ENCODE data around the gene SEMA4G. TPM values are rescaled to one million over a fixed set of nuclear protein-coding genes. Genes with fewer than 3 reads are reported as not detected.

The SEMA4G gene
- total RNA-seq, 1 experiment from 2014 or later = 8.5 TPM

- Histone ChIP-seq H3K79me2 (ENCODE audit: insufficient read depth, low read length) (peaks cover 17% of the 10 kb centered on the region; the same call in 1 of the 2 replicates), H4K5ac (ENCODE audit: insufficient read length, low read depth, low read length) (no peak overlapping the region), H3K14ac (ENCODE audit: insufficient read depth, low read length) (no peak overlapping the region), H3K27me3 (ENCODE audit: insufficient read depth, low read length) (no peaks in the 10 kb centered on the region), H3K27ac (ENCODE audit: insufficient read length, low read depth, low read length) (no peak overlapping the region), H4K8ac (replicated peaks; ENCODE audit: insufficient read length, low read depth, low read length) (no peak overlapping the region), H3K4me1 (ENCODE audit: insufficient read depth, low read length) (no peaks in the 10 kb centered on the region; the same call in 1 of the 2 replicates), H2AK5ac (ENCODE audit: insufficient read length, low read length) (no peak overlapping the region), H2AFZ (ENCODE audit: low read length) (no peak overlapping the region), H2BK15ac (ENCODE audit: low read depth, low read length) (no peak overlapping the region), H3K4ac (ENCODE audit: low read depth, low read length) (no peak overlapping the region), H3K23ac (ENCODE audit: insufficient read length, low read depth, low read length) (no peak overlapping the region), H2BK5ac (ENCODE audit: insufficient read length, low read length) (no peak overlapping the region), H3K9me3 (ENCODE audit: control insufficient read depth, low read depth, low read length) (no peaks in the 10 kb centered on the region), H3T11ph (ENCODE audit: low read length) (no peak overlapping the region), H2BK20ac (ENCODE audit: low read depth, low read length, poor library complexity, severe bottlenecking) (no peak overlapping the region), H3K23me2 (ENCODE audit: insufficient read length, low read depth, low read length, poor library complexity, severe bottlenecking) (peaks cover 8% of the 10 kb centered on the region), H3K9ac (ENCODE audit: extremely low read depth, insufficient read length, low read length) (no peak overlapping the region), H2BK12ac (ENCODE audit: insufficient read length, low read depth, low read length) (no peak overlapping the region), H4K20me1 (ENCODE audit: control insufficient read depth, insufficient read depth, insufficient read length) (no peaks in the 10 kb centered on the region), H3K4me2 (ENCODE audit: insufficient read depth, insufficient read length, low read length) (no peak overlapping the region), H2BK120ac (ENCODE audit: low read depth, low read length, poor library complexity, severe bottlenecking) (no peak overlapping the region), H4K91ac (ENCODE audit: insufficient read length, low read depth, low read length) (no peak overlapping the region), H3K79me1 (ENCODE audit: insufficient read depth, low read depth, low read length, poor library complexity, severe bottlenecking) (peaks cover 14% of the 10 kb centered on the region), H3K18ac (ENCODE audit: insufficient read length, low read depth, low read length) (no peak overlapping the region), H3K56ac (ENCODE audit: insufficient read length, low read depth, low read length) (no peak overlapping the region)
- H3K9me3 Mint-ChIP-seq = peaks cover 0 to 2% of the 10 kb centered on the region in 2 experiments; a peak in 3 of 5 replicates
- peaks cover 9 to 16% of the 10 kb centered on the region in 2 experiments for H3K4me1 Mint-ChIP-seq
- no peaks in the 10 kb centered on the region for H3K27me3 Mint-ChIP-seq (ENCODE audit: low read depth)
- H3K4me3 Mint-ChIP-seq = peak overlapping the region; percentile 96 to 98
- TF ChIP-seq, protein P1, sequence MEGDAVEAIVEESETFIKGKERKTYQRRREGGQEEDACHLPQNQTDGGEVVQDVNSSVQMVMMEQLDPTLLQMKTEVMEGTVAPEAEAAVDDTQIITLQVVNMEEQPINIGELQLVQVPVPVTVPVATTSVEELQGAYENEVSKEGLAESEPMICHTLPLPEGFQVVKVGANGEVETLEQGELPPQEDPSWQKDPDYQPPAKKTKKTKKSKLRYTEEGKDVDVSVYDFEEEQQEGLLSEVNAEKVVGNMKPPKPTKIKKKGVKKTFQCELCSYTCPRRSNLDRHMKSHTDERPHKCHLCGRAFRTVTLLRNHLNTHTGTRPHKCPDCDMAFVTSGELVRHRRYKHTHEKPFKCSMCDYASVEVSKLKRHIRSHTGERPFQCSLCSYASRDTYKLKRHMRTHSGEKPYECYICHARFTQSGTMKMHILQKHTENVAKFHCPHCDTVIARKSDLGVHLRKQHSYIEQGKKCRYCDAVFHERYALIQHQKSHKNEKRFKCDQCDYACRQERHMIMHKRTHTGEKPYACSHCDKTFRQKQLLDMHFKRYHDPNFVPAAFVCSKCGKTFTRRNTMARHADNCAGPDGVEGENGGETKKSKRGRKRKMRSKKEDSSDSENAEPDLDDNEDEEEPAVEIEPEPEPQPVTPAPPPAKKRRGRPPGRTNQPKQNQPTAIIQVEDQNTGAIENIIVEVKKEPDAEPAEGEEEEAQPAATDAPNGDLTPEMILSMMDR (conservative IDR thresholded peaks at IDR 0.05) = no peak
- WGBS (ENCODE audit: extremely low coverage, insufficient read length, low lambda C conversion rate) = no CpG with 5 or more reads among the region's 21 CpGs
- no peak overlapping the region for H3K27ac Mint-ChIP-seq
- H3K36me3 Mint-ChIP-seq (ENCODE audit: insufficient read depth in 1 of 3, low read depth in 3 of 3) = peaks cover 38 to 56% (median 53%) of the 10 kb centered on the region in 3 experiments; a peak in 6 of 7 replicates
- no peak for DNase-seq
Observed at GRCh38 chr10:100989088-100989487, 19.8 kb downstream of the SEMA4G start.
